AG10803 (cell line): ENCODE data around the gene SLCO2A1.

Source experiments
- DNase-seq: peaks from one replicate; pipeline ENCODE4 v3.0.0; 2010; ENCODE audit warnings: low read depth
- H3K4me3 ChIP-seq: 2 replicates; pipeline ENCODE4 v1.5.1; 2011; ENCODE audit warnings: mild to moderate bottlenecking, low read length, control low read depth
- CTCF ChIP-seq: conservative IDR thresholded peaks from 2 replicates; pipeline ENCODE4 v1.5.1; 2011; ENCODE audit warnings: mild to moderate bottlenecking, low read length, control low read depth, inconsistent platforms

The SLCO2A1 gene

GRCh38 chr3:133970339-133970738, 59.4 kb downstream of the SLCO2A1 start:
- no peak for TF ChIP-seq CTCF
- DNase-seq = no peak
- H3K4me3 ChIP-seq = no peak overlapping the region

GRCh38 chr3:133967992-133968892, 61.5 kb downstream of the SLCO2A1 start:
- no peak for TF ChIP-seq CTCF
- no peak for DNase-seq
- H3K4me3 ChIP-seq = no peak overlapping the region

- no peak for TF ChIP-seq CTCF
- no peak for DNase-seq
- H3K4me3 ChIP-seq = no peak overlapping the region
These were observed 62.8 kb downstream of the SLCO2A1 start for GRCh38 chr3:133966954-133967353.

DNA sequence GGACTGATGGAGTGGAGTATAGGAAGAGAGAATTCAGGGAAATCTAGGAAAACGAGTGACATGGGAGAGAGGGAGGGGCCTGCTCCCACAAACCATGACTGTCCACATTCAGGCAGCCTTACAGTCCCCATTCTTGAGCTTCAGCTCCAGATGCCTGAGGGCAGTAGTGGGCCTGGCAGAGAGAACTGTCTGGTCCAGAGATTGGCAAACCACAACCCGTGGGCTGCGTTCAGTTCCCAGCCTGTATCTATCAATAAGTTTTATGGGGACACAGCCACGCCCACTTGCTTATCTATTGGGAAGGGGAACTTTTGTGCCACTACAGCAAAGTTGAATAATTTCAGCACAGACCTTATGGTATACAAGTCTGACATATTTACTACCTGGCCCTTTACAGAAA, 63.8 kb downstream of the SLCO2A1 start:
- no peak for DNase-seq
- no peak for TF ChIP-seq CTCF
- no peak overlapping the region for H3K4me3 ChIP-seq

DNA sequence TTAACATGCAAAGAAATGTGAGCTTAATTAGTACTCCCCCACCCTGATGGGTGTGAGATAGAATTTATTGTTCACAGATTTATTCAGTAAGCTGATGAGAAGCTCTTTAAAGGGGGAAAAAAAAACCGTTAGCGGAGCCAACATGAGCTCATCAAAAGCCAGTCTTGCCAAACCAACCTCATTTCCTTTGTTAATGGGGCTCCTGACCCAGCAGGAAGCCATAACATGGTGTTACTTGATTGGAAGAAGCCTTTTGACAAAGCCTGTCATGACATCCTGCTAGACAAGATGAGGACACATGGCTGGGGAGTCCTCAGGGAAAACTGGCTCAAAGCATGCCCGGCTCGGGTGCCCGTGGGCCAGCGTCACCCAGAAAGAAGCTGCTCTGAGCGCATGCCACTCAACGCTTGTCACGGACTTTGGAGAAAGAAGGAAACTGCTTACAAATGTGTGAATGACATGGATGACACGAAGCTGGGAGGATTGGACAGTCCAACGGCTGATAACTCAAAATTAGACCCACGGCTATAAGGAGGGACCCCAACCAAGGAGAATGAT, 64.6 kb downstream of the SLCO2A1 start:
- TF ChIP-seq CTCF = no peak
- no peak overlapping the region for H3K4me3 ChIP-seq
- DNase-seq = peak; percentile 75

DNA sequence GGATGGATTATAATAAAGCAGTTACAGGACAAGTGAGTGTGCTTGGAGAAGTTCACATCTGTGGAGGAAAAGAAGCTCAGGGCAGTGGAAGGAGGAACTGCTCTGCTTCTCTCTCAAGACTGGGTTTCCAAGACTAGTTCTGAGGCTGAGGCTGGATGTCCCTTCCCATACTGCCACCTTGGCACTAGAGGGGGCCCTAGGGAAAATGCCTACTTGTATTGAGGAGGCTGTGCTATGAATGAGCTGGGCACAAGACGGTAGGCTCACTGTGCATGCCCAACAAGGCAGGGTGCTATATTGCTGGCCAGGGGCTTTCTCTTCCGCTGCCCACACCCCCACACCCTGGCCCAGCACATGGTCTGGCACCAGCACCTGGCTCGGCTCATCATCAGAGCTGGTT, 65.2 kb downstream of the SLCO2A1 start:
- DNase-seq = no peak
- peak; percentile 23; the same call in 1 of the 2 replicates for TF ChIP-seq CTCF
- H3K4me3 ChIP-seq = no peak overlapping the region

DNA sequence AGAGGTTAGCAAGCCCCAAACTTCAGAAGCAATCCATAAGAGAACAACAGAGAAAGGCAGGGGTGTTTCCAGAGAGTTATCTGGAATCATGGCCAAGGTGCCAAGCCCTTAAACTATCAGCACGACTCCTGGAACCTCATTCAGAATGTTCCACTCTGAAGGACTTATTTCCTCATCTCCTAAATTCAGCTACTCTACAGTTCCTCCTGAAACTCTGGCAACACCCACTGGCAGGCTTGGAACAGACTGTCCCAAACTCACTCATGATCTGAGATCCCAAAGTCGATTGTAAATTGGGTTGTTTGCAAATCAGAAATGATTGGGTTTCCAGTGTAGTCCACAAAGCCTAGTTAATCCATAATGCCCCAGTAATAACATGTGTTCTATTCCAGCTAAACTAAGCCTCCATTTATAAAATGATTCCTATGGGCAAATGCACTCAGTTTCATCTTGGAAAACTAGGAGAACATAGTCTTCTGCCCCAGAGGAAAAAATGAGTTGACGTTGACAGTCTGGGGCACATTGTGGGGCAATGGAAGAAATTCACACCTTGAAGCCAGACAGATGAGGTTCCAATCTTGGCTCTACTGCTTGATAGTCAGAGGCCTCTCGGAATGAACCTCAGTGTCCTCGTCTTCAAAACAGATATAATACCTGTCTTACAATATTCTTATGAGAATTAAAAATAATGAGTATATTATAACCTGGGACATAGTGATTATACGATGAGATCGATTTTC, 65.9 kb downstream of the SLCO2A1 start:
- DNase-seq = no peak
- H3K4me3 ChIP-seq = no peak overlapping the region
- TF ChIP-seq CTCF = no peak
